OCI-LY3 (cell line): ENCODE measurements around the gene ACSF2.
A peak's percentile ranks its signal among the peaks of the same experiment; 100 is the strongest.
"Not testable (repeated sequence)": the region's sequence is repeated elsewhere in the genome, so short reads cannot be mapped to it uniquely, and the experiment has no call there.

Experiments
- H2AFZ ChIP-seq: fragments of 200-600, 300-600 bp; shearing (Covaris generic); 2 replicates; pipeline ENCODE4 v1.6.0; 2014; ENCODE audit warnings: antibody characterized with exemption, low read depth, low read length
- H3K27ac ChIP-seq: fragments of 200-600, 300-600 bp; sonication (generic); 2 replicates; pipeline ENCODE4 v1.5.1; 2014; ENCODE audit warnings: mild to moderate bottlenecking, low read length, moderate library complexity, mixed read lengths
- H3K27me3 ChIP-seq: fragments of 200-600, 300-600 bp; sonication (generic); 2 replicates; pipeline ENCODE4 v1.6.1; 2014; ENCODE audit warnings: low read depth, low read length, mixed read lengths
- H3K36me3 ChIP-seq: fragments of 200-600, 300-600 bp; sonication (generic); replicated peaks from 2 replicates; pipeline ENCODE3; 2014; ENCODE audit warnings: low read depth, low read length, mixed read lengths
- H3K4me1 ChIP-seq: fragments of 300-600, 200-600 bp; sonication (generic); 2 replicates; pipeline ENCODE4 v1.6.1; 2014; ENCODE audit warnings: low read length, mixed read lengths
- H3K4me2 ChIP-seq: fragments of 200-600, 300-600 bp; sonication (generic); 2 replicates; pipeline ENCODE4 v1.6.1; 2014; ENCODE audit warnings: low read length, mixed read lengths
- H3K4me3 ChIP-seq: fragments of 300-600, 200-600 bp; sonication (generic); 2 replicates; pipeline ENCODE4 v1.5.1; 2014; ENCODE audit warnings: antibody characterized with exemption, mild to moderate bottlenecking, low read length, moderate library complexity
- H3K79me2 ChIP-seq: fragments of 300-600, 200-600 bp; shearing (Covaris generic); 2 replicates; pipeline ENCODE4 v1.6.1; 2014; ENCODE audit warnings: mild to moderate bottlenecking, low read length, mixed read lengths
- H3K9ac ChIP-seq: fragments of 300-600, 200-600 bp; shearing (Covaris generic); 2 replicates; pipeline ENCODE4 v1.6.0; 2014; ENCODE audit warnings: mild to moderate bottlenecking, low read length, moderate library complexity
- H3K9me3 ChIP-seq: fragments of 200-600, 300-600 bp; shearing (Covaris generic); 2 replicates; pipeline ENCODE4 v1.6.1; 2014; ENCODE audit warnings: low read length, mixed read lengths; ENCODE audit not compliant: insufficient read depth
- H4K20me1 ChIP-seq: fragments of 200-600, 300-600 bp; sonication (generic); 2 replicates; pipeline ENCODE4 v1.6.1; 2016; ENCODE audit warnings: low read length, mixed read lengths; ENCODE audit not compliant: insufficient read depth
- CTCF ChIP-seq: fragments of 200-600, 300-600 bp; sonication (generic); IDR thresholded peaks from 2 replicates; pipeline ENCODE4 v1.5.1; 2014; ENCODE audit warnings: antibody characterized with exemption, low read length, low read depth
- EZH2phosphoT487 ChIP-seq: fragments of 200-600 bp; shearing (Covaris generic); IDR thresholded peaks from 2 replicates; pipeline ENCODE4 v1.6.1; 2018; ENCODE audit warnings: antibody characterized with exemption, mixed run types, low read depth

Gene ACSF2

GRCh38 chr17:50414808-50415207 lies 11.2 kb upstream of the ACSF2 start:
- Histone ChIP-seq H2AFZ (no peak overlapping the region), H3K4me1 (peaks cover 33% of the 10 kb centered on the region), H3K27ac (no peak overlapping the region), H3K36me3 (no peaks in the 10 kb centered on the region), H3K9me3 (peaks cover 8% of the 10 kb centered on the region; the same call in 1 of the 2 replicates), H3K79me2 (no peaks in the 10 kb centered on the region), H3K27me3 (no peaks in the 10 kb centered on the region), H4K20me1 (no peaks in the 10 kb centered on the region), H3K4me2 (no peak overlapping the region), H3K9ac (no peak overlapping the region), H3K4me3 (no peak overlapping the region)
- TF ChIP-seq CTCF (no peak), EZH2phosphoT487 (no peak)

GRCh38 chr17:50419577-50419976 lies 6.4 kb upstream of the ACSF2 start:
- H3K27me3 ChIP-seq, H3K27ac ChIP-seq, H3K79me2 ChIP-seq, H3K36me3 ChIP-seq, H3K4me2 ChIP-seq, H2AFZ ChIP-seq, H3K9ac ChIP-seq, H3K9me3 ChIP-seq, H4K20me1 ChIP-seq, H3K4me3 ChIP-seq: not testable (repeated sequence)
- peaks cover 40% of the 10 kb centered on the region for H3K4me1 ChIP-seq

GRCh38 chr17:50420419-50421112 lies 5.5 kb upstream of the ACSF2 start:
- H3K27me3 ChIP-seq: no peaks in the 10 kb centered on the region
- H3K9ac ChIP-seq: peak overlapping the region; percentile 76; the same call in 1 of the 2 replicates
- H3K9me3 ChIP-seq: peaks cover 4% of the 10 kb centered on the region; the same call in 1 of the 2 replicates
- no peak overlapping the region for H2AFZ ChIP-seq
- no peaks in the 10 kb centered on the region for H3K36me3 ChIP-seq
- peak overlapping the region; percentile 39 for H3K4me3 ChIP-seq
- H3K4me2 ChIP-seq: peak overlapping the region; percentile 85
- TF ChIP-seq EZH2phosphoT487 (no peak), CTCF (no peak)
- peaks cover 50% of the 10 kb centered on the region for H3K4me1 ChIP-seq
- H3K79me2 ChIP-seq: peaks cover under 1% of the 10 kb centered on the region; the same call in 1 of the 2 replicates
- no peaks in the 10 kb centered on the region for H4K20me1 ChIP-seq
- H3K27ac ChIP-seq: peak overlapping the region; percentile 96

- Histone ChIP-seq H3K36me3 (no peaks in the 10 kb centered on the region), H3K4me2 (peak overlapping the region; percentile 85), H4K20me1 (no peaks in the 10 kb centered on the region), H3K79me2 (peaks cover 7% of the 10 kb centered on the region), H3K4me3 (peak overlapping the region; percentile 67), H3K27ac (peak overlapping the region; percentile 96), H3K9me3 (peaks cover 4% of the 10 kb centered on the region; the same call in 1 of the 2 replicates), H2AFZ (peak overlapping the region; percentile 84), H3K27me3 (no peaks in the 10 kb centered on the region), H3K4me1 (peaks cover 50% of the 10 kb centered on the region), H3K9ac (peak overlapping the region; percentile 76)
- TF ChIP-seq EZH2phosphoT487 (no peak), CTCF (no peak)
Measured at GRCh38 chr17:50421308-50422051, 4.5 kb upstream of the ACSF2 start.
